H1 (cell line): Measurements from ENCODE around the gene KLHL3. TPM values are rescaled to one million over a fixed set of nuclear protein-coding genes. Genes with fewer than 3 reads are reported as not detected.

Source experiments
- CREB1 ChIP-seq: IDR thresholded peaks from 2 replicates; pipeline ENCODE4 v1.6.1; 2012; ENCODE audit warnings: inconsistent platforms
- JUND ChIP-seq: IDR thresholded peaks from 2 replicates; pipeline ENCODE4 v1.6.1; 2011; ENCODE audit warnings: mild to moderate bottlenecking, improper control_type of control experiment, low read length
- SAP30 ChIP-seq: fragments of 300-600 bp; sonication (generic); IDR thresholded peaks from 2 replicates; pipeline ENCODE4 v1.7.1; 2012; ENCODE audit warnings: low read length, moderate library complexity, mild to moderate bottlenecking, inconsistent platforms; ENCODE audit not compliant: insufficient read depth, insufficient replicate concordance
- SIX5 ChIP-seq: IDR thresholded peaks from 2 replicates; pipeline ENCODE4 v1.6.1; 2011; ENCODE audit warnings: mild to moderate bottlenecking, low read depth, low read length
- SP2 ChIP-seq: IDR thresholded peaks from 2 replicates; pipeline ENCODE4 v1.6.1; 2012; ENCODE audit warnings: mild to moderate bottlenecking, low read length, inconsistent platforms
- TAF1 ChIP-seq: IDR thresholded peaks from 2 replicates; pipeline ENCODE4 v1.6.1; 2011; ENCODE audit warnings: mild to moderate bottlenecking, low read depth, low read length
- TBP ChIP-seq: IDR thresholded peaks from 2 replicates; pipeline ENCODE4 v1.6.1; 2011; ENCODE audit warnings: low read depth, low read length, improper control_type of control experiment
- polyA plus RNA-seq, 7 experiments: library from polyadenylated mRNA; depleted of rRNA in 3 of 7; stranded (reverse) in 5 of 7; unstranded in 2 of 7; fragments of >200 nt in 5 of 7; fragments of 200-250 nt in 2 of 7; gene quantifications; 1 replicate in 5 of 7; 2 replicates in 1 of 7; 4 replicates in 1 of 7; pipeline versions ENCODE4 v1.2.1 to v1.2.3, GENCODE V29; 2011 to 2013; ENCODE audit warnings: missing spikeins in 2 of 7, mixed read lengths in 2 of 7
- total RNA-seq: library from RNA; stranded (reverse); fragmentation: NEBNext Ultra II Directional; extraction: Animal tissue kit (Norgen Biotek cat#: 25700); gene quantifications from 2 replicates; pipeline ENCODE4 v1.2.1, GENCODE V29; 2021
- TF ChIP-seq, protein P1 (sequence below): fragments of 300-600 bp; sonication (generic); IDR thresholded peaks from 2 replicates; pipeline ENCODE4 v1.7.1; 2012; ENCODE audit warnings: low read length, moderate library complexity, mild to moderate bottlenecking, inconsistent platforms; ENCODE audit not compliant: insufficient replicate concordance
- TF ChIP-seq, protein P2 (sequence below), 3 experiments: IDR thresholded peaks; 1 replicate in 2 of 3; 2 replicates in 1 of 3; pipeline versions ENCODE4 v1.5.1 to v1.6.1; 2011; ENCODE audit warnings: low read length in 3 of 3, mild to moderate bottlenecking in 3 of 3, inconsistent platforms in 2 of 3, low read depth in 1 of 3, moderate library complexity in 1 of 3; ENCODE audit not compliant: insufficient read depth in 1 of 3; ENCODE audit errors: control extremely low read depth in 1 of 3

Gene KLHL3
- total and polyA plus RNA-seq, 2 of the 8 experiments (the other 6 are each of a cell fraction or from before 2014, with no cell fraction given), result 7.4 to 13.7 TPM

DNA sequence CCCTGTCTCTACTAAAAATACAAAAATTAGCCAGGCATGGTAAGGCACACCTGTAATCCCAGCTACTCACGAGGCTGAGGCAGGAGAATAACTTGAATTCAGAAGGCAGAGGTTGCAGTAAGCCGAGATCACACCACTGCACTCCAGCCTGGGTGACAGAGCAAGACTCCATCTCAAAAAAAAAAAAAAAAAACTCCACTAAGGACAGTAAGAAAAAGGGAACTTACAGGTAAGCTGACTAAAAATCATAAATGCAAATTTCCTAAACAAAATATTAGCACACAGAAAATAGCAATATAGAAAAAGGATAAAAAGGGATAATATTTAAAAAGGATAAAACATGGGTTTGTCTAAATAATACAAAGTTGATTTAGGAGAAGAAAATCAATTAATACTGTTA, 46.2 kb upstream of the KLHL3 start (continued):
- TF ChIP-seq, protein P1, sequence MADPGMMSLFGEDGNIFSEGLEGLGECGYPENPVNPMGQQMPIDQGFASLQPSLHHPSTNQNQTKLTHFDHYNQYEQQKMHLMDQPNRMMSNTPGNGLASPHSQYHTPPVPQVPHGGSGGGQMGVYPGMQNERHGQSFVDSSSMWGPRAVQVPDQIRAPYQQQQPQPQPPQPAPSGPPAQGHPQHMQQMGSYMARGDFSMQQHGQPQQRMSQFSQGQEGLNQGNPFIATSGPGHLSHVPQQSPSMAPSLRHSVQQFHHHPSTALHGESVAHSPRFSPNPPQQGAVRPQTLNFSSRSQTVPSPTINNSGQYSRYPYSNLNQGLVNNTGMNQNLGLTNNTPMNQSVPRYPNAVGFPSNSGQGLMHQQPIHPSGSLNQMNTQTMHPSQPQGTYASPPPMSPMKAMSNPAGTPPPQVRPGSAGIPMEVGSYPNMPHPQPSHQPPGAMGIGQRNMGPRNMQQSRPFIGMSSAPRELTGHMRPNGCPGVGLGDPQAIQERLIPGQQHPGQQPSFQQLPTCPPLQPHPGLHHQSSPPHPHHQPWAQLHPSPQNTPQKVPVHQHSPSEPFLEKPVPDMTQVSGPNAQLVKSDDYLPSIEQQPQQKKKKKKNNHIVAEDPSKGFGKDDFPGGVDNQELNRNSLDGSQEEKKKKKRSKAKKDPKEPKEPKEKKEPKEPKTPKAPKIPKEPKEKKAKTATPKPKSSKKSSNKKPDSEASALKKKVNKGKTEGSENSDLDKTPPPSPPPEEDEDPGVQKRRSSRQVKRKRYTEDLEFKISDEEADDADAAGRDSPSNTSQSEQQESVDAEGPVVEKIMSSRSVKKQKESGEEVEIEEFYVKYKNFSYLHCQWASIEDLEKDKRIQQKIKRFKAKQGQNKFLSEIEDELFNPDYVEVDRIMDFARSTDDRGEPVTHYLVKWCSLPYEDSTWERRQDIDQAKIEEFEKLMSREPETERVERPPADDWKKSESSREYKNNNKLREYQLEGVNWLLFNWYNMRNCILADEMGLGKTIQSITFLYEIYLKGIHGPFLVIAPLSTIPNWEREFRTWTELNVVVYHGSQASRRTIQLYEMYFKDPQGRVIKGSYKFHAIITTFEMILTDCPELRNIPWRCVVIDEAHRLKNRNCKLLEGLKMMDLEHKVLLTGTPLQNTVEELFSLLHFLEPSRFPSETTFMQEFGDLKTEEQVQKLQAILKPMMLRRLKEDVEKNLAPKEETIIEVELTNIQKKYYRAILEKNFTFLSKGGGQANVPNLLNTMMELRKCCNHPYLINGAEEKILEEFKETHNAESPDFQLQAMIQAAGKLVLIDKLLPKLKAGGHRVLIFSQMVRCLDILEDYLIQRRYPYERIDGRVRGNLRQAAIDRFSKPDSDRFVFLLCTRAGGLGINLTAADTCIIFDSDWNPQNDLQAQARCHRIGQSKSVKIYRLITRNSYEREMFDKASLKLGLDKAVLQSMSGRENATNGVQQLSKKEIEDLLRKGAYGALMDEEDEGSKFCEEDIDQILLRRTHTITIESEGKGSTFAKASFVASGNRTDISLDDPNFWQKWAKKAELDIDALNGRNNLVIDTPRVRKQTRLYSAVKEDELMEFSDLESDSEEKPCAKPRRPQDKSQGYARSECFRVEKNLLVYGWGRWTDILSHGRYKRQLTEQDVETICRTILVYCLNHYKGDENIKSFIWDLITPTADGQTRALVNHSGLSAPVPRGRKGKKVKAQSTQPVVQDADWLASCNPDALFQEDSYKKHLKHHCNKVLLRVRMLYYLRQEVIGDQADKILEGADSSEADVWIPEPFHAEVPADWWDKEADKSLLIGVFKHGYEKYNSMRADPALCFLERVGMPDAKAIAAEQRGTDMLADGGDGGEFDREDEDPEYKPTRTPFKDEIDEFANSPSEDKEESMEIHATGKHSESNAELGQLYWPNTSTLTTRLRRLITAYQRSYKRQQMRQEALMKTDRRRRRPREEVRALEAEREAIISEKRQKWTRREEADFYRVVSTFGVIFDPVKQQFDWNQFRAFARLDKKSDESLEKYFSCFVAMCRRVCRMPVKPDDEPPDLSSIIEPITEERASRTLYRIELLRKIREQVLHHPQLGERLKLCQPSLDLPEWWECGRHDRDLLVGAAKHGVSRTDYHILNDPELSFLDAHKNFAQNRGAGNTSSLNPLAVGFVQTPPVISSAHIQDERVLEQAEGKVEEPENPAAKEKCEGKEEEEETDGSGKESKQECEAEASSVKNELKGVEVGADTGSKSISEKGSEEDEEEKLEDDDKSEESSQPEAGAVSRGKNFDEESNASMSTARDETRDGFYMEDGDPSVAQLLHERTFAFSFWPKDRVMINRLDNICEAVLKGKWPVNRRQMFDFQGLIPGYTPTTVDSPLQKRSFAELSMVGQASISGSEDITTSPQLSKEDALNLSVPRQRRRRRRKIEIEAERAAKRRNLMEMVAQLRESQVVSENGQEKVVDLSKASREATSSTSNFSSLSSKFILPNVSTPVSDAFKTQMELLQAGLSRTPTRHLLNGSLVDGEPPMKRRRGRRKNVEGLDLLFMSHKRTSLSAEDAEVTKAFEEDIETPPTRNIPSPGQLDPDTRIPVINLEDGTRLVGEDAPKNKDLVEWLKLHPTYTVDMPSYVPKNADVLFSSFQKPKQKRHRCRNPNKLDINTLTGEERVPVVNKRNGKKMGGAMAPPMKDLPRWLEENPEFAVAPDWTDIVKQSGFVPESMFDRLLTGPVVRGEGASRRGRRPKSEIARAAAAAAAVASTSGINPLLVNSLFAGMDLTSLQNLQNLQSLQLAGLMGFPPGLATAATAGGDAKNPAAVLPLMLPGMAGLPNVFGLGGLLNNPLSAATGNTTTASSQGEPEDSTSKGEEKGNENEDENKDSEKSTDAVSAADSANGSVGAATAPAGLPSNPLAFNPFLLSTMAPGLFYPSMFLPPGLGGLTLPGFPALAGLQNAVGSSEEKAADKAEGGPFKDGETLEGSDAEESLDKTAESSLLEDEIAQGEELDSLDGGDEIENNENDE, result no peak
- TF ChIP-seq TAF1, result no peak
- TF ChIP-seq CREB1, result no peak
- TF ChIP-seq, protein P2, sequence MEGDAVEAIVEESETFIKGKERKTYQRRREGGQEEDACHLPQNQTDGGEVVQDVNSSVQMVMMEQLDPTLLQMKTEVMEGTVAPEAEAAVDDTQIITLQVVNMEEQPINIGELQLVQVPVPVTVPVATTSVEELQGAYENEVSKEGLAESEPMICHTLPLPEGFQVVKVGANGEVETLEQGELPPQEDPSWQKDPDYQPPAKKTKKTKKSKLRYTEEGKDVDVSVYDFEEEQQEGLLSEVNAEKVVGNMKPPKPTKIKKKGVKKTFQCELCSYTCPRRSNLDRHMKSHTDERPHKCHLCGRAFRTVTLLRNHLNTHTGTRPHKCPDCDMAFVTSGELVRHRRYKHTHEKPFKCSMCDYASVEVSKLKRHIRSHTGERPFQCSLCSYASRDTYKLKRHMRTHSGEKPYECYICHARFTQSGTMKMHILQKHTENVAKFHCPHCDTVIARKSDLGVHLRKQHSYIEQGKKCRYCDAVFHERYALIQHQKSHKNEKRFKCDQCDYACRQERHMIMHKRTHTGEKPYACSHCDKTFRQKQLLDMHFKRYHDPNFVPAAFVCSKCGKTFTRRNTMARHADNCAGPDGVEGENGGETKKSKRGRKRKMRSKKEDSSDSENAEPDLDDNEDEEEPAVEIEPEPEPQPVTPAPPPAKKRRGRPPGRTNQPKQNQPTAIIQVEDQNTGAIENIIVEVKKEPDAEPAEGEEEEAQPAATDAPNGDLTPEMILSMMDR (IDR thresholded peaks at IDR 0.05; ENCODE audit: control extremely low read depth in 1 of 3, insufficient read depth in 1 of 3, low read depth in 1 of 3, low read length in 3 of 3), result no peak
- no peak for TF ChIP-seq TBP
- no peak for TF ChIP-seq SP2
- no peak for TF ChIP-seq SIX5
- TF ChIP-seq JUND, result no peak
- no peak for TF ChIP-seq SAP30
